H54 (cell line): ENCODE measurements around the gene GABRG3.

Source experiments
- DNase-seq: peaks from one replicate; pipeline ENCODE4 v3.0.0; 2011; ENCODE audit warnings: low spot score, mixed read lengths; ENCODE audit not compliant: insufficient read length
- FAIRE-seq: peaks from 3 replicates; lab custom pipeline; 2011; peaks lifted over from hg19 to GRCh38; lab: Jason Lieb, UNC
- POLR2A ChIP-seq: IDR thresholded peaks from 2 replicates; pipeline ENCODE4 v1.6.1; 2011; ENCODE audit warnings: low read depth, mild to moderate bottlenecking, low read length

The GABRG3 gene

GRCh38 chr15:27483124-27483523 is 512.1 kb downstream of the GABRG3 start:
- FAIRE-seq (no peak), DNase-seq (no peak)
- TF ChIP-seq POLR2A: no peak

GRCh38 chr15:27485265-27485664 is 514.3 kb downstream of the GABRG3 start:
- FAIRE-seq (no peak), DNase-seq (no peak)
- TF ChIP-seq POLR2A: no peak

GRCh38 chr15:27486051-27486450 is 515.1 kb downstream of the GABRG3 start:
- DNase-seq (no peak), FAIRE-seq (no peak)
- no peak for TF ChIP-seq POLR2A

GRCh38 chr15:27486683-27487647 is 516.0 kb downstream of the GABRG3 start:
- no peak for DNase-seq
- TF ChIP-seq POLR2A: no peak
- no peak for FAIRE-seq

DNA sequence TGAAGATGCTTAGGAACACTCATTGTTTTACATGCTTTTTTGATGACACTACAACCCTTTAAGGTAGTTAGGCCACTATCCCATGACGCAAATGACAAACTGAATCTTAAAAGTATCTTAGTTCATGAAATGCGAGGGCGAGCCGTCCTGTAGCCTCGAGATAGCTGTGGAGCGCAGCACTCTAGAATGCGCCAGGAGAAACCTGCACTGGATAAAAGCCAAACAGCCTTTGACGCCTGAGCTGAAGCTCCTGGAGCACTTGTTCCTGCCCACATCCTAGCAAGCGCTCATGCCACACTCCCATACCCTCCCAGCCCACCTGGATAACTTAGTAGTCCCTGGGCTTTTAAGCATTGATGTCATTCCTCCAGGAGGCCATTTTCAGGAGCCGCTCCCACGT is 516.9 kb downstream of the GABRG3 start:
- FAIRE-seq: no peak
- DNase-seq: no peak
- TF ChIP-seq POLR2A: no peak

DNA sequence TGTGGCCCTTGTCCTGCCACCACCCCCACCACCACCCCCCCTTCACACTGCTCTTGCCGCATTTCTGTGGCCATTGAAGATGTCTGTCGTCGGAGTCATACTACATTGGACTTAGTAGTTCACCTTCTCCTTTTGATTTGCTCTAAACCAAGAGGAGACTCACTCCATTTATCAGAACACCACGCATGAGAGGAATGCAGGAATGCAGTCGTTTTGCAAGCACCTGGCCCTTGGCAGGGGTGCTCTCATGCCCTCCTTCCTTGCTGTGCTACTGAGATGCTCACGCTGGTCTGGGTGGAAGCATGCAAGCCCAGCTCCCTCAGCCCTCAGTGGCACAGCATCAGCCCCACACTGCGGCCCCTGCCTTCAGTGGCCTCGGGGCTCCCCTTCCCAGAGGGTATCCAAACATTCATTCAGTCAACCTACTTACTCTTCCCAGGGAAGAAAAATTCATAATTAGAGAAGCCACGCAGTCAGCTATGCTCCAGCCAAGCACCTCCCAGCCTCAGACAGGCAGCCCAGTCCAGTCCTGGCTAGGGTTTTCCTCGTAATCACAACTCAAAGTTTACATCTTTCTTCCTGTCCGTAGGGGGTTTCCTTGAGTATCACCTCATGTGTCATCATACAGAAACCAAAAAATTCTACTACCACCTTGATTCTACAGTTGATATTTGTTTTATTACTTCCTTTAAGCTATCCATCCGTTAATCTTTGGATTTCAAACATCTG is 520.0 kb downstream of the GABRG3 start:
- DNase-seq (no peak), FAIRE-seq (no peak)
- TF ChIP-seq POLR2A: no peak

DNA sequence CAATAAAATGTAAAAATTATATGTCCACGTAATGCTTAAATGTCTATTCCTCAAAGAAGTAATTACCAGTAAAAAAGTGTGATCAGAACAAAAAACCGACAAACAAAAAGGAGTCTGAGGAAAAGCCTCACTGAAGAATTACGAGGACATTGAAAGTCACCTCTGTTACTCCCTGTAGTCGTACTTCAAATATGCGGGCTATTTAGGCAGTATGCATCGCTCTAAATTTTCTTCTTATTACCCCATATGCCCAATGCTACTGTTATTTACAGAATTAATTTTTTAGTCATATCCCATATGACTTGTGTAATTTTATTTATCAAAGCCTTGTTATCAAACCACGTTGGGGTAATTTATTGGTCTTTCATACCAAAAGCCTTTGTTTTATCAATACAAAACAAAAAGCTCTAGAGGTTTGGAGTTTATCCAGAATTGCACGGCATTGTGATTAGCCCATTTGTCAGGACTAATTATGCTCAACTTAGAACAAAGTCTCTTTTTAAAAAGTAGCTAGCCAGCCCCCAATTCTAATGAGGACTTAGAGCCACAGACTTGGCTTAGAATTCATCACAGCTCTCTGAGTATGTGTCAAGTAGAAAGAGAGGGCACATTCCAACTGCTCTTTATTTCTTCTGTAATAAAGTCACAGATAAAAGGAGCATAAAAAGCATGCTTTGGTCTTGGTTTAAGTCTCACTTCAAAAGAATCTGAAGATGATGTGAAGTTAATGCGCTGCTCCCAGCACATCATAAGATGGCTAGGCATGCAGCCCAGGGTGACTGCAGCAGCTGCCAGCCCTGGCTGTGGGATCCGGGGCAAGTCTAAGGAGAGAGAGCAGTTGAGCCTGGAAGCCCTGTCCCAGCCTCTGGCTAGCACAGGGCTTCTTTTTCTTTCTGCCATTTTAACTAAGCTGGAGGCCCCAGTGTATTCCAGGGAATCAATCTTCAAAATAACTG is 521.0 kb downstream of the GABRG3 start:
- FAIRE-seq (no peak), DNase-seq (no peak)
- TF ChIP-seq POLR2A: no peak

DNA sequence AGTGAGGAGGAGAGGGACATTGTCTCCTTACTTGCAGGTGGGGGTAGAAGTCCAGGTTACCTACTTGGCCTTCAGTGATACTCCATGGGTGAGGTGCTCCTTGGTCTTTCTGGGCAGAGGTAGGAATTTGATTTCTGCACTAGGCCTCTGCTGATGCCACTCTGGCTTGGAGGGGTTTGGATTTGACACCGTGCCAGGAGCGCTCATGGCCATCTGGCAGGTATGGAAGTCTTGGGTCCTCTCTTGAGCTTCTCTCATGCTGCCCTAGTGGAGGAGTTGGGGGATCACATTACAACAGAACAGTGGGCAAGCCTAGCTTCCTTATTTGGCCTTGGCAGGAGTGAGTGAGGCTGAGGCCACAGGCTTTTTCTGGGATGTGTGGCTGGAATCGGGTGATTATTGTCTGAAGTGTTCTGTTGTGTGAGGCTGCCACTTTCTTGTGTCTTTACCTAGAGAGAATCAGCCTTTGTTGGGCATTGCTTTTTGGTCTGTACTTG is 525.0 kb downstream of the GABRG3 start:
- DNase-seq (no peak), FAIRE-seq (no peak)
- TF ChIP-seq POLR2A: no peak

- DNase-seq (no peak), FAIRE-seq (no peak)
- no peak for TF ChIP-seq POLR2A
Observed at GRCh38 chr15:27498700-27499099, 527.7 kb downstream of the GABRG3 start.

- TF ChIP-seq POLR2A: no peak
- DNase-seq (no peak), FAIRE-seq (no peak)
Observed at GRCh38 chr15:27499191-27499590, 528.2 kb downstream of the GABRG3 start.

GRCh38 chr15:27499719-27500118 is 528.7 kb downstream of the GABRG3 start:
- TF ChIP-seq POLR2A: no peak
- FAIRE-seq: no peak
- no peak for DNase-seq

GRCh38 chr15:27500206-27500605 is 529.2 kb downstream of the GABRG3 start:
- no peak for TF ChIP-seq POLR2A
- FAIRE-seq: no peak
- DNase-seq: no peak

- FAIRE-seq (no peak), DNase-seq (no peak)
- no peak for TF ChIP-seq POLR2A
Observed at GRCh38 chr15:27506752-27507151, 535.8 kb downstream of the GABRG3 start.
